ENCODE results near the gene GSTT2B.

DNA sequence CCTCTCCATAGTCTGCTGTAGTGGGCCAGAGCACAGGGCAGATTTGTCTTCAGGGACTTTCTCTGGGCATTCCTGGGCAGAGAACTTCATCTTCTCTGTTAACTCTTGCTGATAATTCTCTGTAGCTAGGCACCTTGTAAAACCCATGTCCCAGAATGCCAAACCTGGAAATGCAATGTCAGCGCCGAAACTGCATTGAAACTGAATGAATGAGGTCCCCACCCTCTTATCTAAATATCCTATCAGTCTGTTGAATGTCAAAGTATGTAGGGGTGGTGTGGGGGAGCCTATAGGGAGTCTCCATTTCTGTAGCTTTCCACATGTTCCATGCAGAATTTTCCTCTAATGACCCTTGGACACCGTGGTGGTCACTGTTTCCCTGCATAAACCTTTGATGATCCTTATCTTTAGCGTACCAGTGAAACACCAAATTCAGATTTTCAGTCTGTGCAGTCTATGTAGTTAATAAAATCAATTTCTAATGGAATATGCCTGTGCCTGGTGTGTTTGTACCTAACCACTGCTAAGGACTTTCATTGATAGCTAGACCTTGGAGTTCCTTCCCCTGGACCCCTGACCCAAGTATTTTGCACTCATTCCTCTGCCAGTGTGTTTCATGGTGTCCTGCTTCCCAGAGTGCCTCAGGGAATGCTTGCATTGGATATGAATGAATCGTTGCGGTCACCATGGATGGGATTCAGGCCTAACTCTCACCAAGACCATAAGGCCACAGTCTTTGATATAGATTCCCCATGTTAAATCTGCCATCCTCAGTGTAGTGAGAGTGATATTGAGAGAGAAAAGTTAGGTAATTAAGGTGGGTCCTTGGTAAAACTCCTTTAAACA, 47.6 kb upstream of the GSTT2B start:
- TF ChIP-seq, protein P1, sequence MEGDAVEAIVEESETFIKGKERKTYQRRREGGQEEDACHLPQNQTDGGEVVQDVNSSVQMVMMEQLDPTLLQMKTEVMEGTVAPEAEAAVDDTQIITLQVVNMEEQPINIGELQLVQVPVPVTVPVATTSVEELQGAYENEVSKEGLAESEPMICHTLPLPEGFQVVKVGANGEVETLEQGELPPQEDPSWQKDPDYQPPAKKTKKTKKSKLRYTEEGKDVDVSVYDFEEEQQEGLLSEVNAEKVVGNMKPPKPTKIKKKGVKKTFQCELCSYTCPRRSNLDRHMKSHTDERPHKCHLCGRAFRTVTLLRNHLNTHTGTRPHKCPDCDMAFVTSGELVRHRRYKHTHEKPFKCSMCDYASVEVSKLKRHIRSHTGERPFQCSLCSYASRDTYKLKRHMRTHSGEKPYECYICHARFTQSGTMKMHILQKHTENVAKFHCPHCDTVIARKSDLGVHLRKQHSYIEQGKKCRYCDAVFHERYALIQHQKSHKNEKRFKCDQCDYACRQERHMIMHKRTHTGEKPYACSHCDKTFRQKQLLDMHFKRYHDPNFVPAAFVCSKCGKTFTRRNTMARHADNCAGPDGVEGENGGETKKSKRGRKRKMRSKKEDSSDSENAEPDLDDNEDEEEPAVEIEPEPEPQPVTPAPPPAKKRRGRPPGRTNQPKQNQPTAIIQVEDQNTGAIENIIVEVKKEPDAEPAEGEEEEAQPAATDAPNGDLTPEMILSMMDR (IDR thresholded peaks at IDR 0.05), result no peak
- no peak for TF ChIP-seq EZH2 (IDR thresholded peaks at IDR 0.05; ENCODE audit: borderline replicate concordance, insufficient read depth, low read depth, low read length, poor library complexity, severe bottlenecking)

Data from B cell (primary cell).